MM.1S (cell line): ENCODE results near the gene DCAF11.

ENCODE experiments used
- CTCF ChIP-seq: fragments of 300-600 bp; sonication (generic); IDR thresholded peaks from 2 replicates; pipeline ENCODE4 v1.5.1; 2016; ENCODE audit warnings: antibody characterized with exemption, low read length, mixed read lengths
- EZH2 ChIP-seq: fragments of 300-600 bp; sonication (generic); optimal IDR thresholded peaks from 2 replicates; pipeline ENCODE3; 2017; ENCODE audit warnings: low read depth, mild to moderate bottlenecking, antibody characterized with exemption, low read length, mixed read lengths

- TF ChIP-seq CTCF (no peak), EZH2 (no peak)
These were observed 23.2 kb downstream of the DCAF11 start for GRCh38 chr14:24137529-24138395.
